ENCODE data around the gene SEMA3G.

GRCh38 chr3:52393959-52394670 lies 50.8 kb downstream of the SEMA3G start:
- TF ChIP-seq POLR2AphosphoS5 (IDR thresholded peaks at IDR 0.05; ENCODE audit: borderline replicate concordance, low read depth, low read length) (no peak), EZH2 (IDR thresholded peaks at IDR 0.05) (no peak), FOXP2 (optimal IDR thresholded peaks at IDR 0.05; ENCODE audit: control extremely low read depth, extremely low read length, insufficient read depth) (no peak)
